ENCODE measurements around the gene VGLL4. TPM values are rescaled to one million over a fixed set of nuclear protein-coding genes. Genes with fewer than 3 reads are reported as not detected.

VGLL4 gene
- polyA plus RNA-seq, 1 donor (not counting 4 experiments of a cell fraction or from before 2014, with no cell fraction given): 32.6 TPM

DNA sequence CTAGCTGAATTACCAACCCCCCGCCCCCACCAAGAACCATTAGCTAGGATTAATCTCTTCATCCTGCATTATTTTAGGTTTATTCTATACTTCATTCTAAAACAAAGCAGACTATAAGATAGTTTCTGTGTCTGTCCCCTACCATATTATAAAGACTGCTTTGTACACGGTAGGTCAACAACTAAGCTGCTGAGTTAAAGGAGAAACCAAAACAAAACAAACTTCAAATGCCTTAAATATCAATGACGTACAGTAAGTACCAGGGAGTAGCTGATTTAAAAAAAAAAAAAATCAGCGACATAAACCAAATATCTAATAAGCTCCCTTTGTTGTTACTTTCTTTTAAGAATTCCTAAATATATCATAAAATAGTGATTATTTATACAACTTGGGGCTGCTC is 7.8 kb upstream of the VGLL4 start:
- dilution Hi-C loops (cut with MboI; ENCODE audit: extremely low pct_ligation_motif_present, low sequenced_read_pairs): no loop called here
- Histone ChIP-seq H3K27ac (ENCODE audit: control insufficient read depth, insufficient read depth, low read length) (no peak overlapping the region), H3K4me2 (ENCODE audit: control insufficient read depth, extremely low read depth, insufficient read depth, low read depth, low read length) (no peak overlapping the region), H3K79me2 (ENCODE audit: control insufficient read depth, insufficient read depth, low read length) (peaks cover 63% of the 10 kb centered on the region), H3K36me3 (ENCODE audit: control insufficient read depth in 2 of 2, extremely low read depth in 1 of 2, insufficient read depth in 2 of 2, low read length in 2 of 2) (no peaks in the 10 kb centered on the region), H2AFZ (ENCODE audit: control insufficient read depth, low read length) (no peak overlapping the region), H3K4me3 (ENCODE audit: control insufficient read depth in 2 of 3, extremely low read depth in 1 of 3, insufficient read depth in 2 of 3, low read depth in 1 of 3, low read length in 3 of 3) (no peak overlapping the region), H4K20me1 (ENCODE audit: control insufficient read depth, extremely low read depth, insufficient read depth, low read length) (peaks cover 3% of the 10 kb centered on the region), H3K9me3 (ENCODE audit: control insufficient read depth, low read depth, low read length) (no peaks in the 10 kb centered on the region), H3K4me1 (ENCODE audit: control insufficient read depth, extremely low read depth, insufficient read depth, low read length) (no peaks in the 10 kb centered on the region), H3K9me1 (ENCODE audit: control insufficient read depth, extremely low read depth, insufficient read depth, low read length) (no peaks in the 10 kb centered on the region), H3K9ac (ENCODE audit: control insufficient read depth, extremely low read depth, insufficient read depth, low read length) (no peak overlapping the region), H3K27me3 (ENCODE audit: control insufficient read depth, extremely low read depth, insufficient read depth, low read length) (no peaks in the 10 kb centered on the region)
- DNase-seq (ENCODE audit: low read depth, low spot score) (no peak), FAIRE-seq (no peak)
- no peak for TF ChIP-seq EZH2 (IDR thresholded peaks at IDR 0.05; ENCODE audit: low read length)
- TF ChIP-seq, protein P1, sequence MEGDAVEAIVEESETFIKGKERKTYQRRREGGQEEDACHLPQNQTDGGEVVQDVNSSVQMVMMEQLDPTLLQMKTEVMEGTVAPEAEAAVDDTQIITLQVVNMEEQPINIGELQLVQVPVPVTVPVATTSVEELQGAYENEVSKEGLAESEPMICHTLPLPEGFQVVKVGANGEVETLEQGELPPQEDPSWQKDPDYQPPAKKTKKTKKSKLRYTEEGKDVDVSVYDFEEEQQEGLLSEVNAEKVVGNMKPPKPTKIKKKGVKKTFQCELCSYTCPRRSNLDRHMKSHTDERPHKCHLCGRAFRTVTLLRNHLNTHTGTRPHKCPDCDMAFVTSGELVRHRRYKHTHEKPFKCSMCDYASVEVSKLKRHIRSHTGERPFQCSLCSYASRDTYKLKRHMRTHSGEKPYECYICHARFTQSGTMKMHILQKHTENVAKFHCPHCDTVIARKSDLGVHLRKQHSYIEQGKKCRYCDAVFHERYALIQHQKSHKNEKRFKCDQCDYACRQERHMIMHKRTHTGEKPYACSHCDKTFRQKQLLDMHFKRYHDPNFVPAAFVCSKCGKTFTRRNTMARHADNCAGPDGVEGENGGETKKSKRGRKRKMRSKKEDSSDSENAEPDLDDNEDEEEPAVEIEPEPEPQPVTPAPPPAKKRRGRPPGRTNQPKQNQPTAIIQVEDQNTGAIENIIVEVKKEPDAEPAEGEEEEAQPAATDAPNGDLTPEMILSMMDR (optimal IDR thresholded peaks at IDR 0.05 in 1 of 3, IDR thresholded peaks at IDR 0.05 in 1 of 3, conservative IDR thresholded peaks at IDR 0.05 in 1 of 3; ENCODE audit: extremely low read depth in 1 of 3, insufficient read depth in 2 of 3, low read length in 3 of 3): no peak

DNA sequence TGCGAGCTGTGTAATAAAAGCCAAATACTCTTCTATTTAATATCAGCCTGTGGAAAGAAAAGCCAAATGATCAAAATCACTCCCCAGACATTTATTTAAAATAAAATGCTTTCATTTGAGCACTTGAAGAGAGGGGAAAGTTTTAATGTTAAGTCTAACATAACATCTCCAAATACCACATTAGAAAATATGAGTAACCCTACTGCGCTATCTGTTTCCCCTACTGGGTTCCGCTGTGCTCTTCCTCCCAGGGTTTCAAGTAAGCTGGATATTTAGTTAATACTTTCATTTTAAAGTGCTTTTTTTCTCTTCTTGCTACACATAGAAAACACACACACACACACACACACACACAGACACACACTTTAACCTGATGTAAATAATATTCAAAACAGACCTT is 6.7 kb upstream of the VGLL4 start:
- dilution Hi-C loops (cut with MboI; ENCODE audit: extremely low pct_ligation_motif_present, low sequenced_read_pairs): no loop called here
- no peak for DNase-seq (ENCODE audit: low read depth, low spot score)
- H3K4me1 ChIP-seq (ENCODE audit: control insufficient read depth, extremely low read depth, insufficient read depth, low read length): no peaks in the 10 kb centered on the region
- no peak for FAIRE-seq
- peaks cover 3% of the 10 kb centered on the region for H4K20me1 ChIP-seq (ENCODE audit: control insufficient read depth, extremely low read depth, insufficient read depth, low read length)
- no peaks in the 10 kb centered on the region for H3K9me3 ChIP-seq (ENCODE audit: control insufficient read depth, low read depth, low read length)
- no peak overlapping the region for H3K4me2 ChIP-seq (ENCODE audit: control insufficient read depth, extremely low read depth, insufficient read depth, low read depth, low read length)
- H2AFZ ChIP-seq (ENCODE audit: control insufficient read depth, low read length): no peak overlapping the region
- TF ChIP-seq, protein P1 (optimal IDR thresholded peaks at IDR 0.05 in 1 of 3, IDR thresholded peaks at IDR 0.05 in 1 of 3, conservative IDR thresholded peaks at IDR 0.05 in 1 of 3; ENCODE audit: extremely low read depth in 1 of 3, insufficient read depth in 2 of 3, low read length in 3 of 3): no peak
- no peak for TF ChIP-seq EZH2 (IDR thresholded peaks at IDR 0.05; ENCODE audit: low read length)
- H3K36me3 ChIP-seq (ENCODE audit: control insufficient read depth in 2 of 2, extremely low read depth in 1 of 2, insufficient read depth in 2 of 2, low read length in 2 of 2): no peaks in the 10 kb centered on the region
- H3K9me1 ChIP-seq (ENCODE audit: control insufficient read depth, extremely low read depth, insufficient read depth, low read length): no peaks in the 10 kb centered on the region
- no peak overlapping the region for H3K27ac ChIP-seq (ENCODE audit: control insufficient read depth, insufficient read depth, low read length)
- no peaks in the 10 kb centered on the region for H3K27me3 ChIP-seq (ENCODE audit: control insufficient read depth, extremely low read depth, insufficient read depth, low read length)
- H3K4me3 ChIP-seq (ENCODE audit: control insufficient read depth in 2 of 3, extremely low read depth in 1 of 3, insufficient read depth in 2 of 3, low read depth in 1 of 3, low read length in 3 of 3): no peak overlapping the region
- H3K79me2 ChIP-seq (ENCODE audit: control insufficient read depth, insufficient read depth, low read length): peaks cover 52% of the 10 kb centered on the region
- H3K9ac ChIP-seq (ENCODE audit: control insufficient read depth, extremely low read depth, insufficient read depth, low read length): no peak overlapping the region

All from keratinocyte (primary cell).